Stimulated activated CD4-positive, alpha-beta T cell treated with anti-CD3 and anti-CD28 coated beads, Interleukin-2, amount 100 ng/mL, for 48 hours (primary cell): ENCODE results near the gene UBAC2.

Experiments
- DNase-seq, 2 donors: peaks; one replicate each; pipeline ENCODE4 v3.0.0-alpha.2; 2020

UBAC2 gene

GRCh38 chr13:99366075-99366987 lies 165.7 kb downstream of the UBAC2 start:
- DNase-seq, result no peak

- no peak for DNase-seq
Observed at GRCh38 chr13:99367106-99367616, 166.5 kb downstream of the UBAC2 start.

GRCh38 chr13:99367663-99368448 lies 167.2 kb downstream of the UBAC2 start:
- no peak for DNase-seq

GRCh38 chr13:99370481-99371275 lies 170.0 kb downstream of the UBAC2 start:
- no peak for DNase-seq

- no peak for DNase-seq
Observed at GRCh38 chr13:99371956-99372355, 171.3 kb downstream of the UBAC2 start.

- no peak for DNase-seq
Observed at GRCh38 chr13:99373436-99373835, 172.8 kb downstream of the UBAC2 start.

- DNase-seq, result no peak
Observed at GRCh38 chr13:99374169-99374991, 173.7 kb downstream of the UBAC2 start.

- no peak for DNase-seq
Observed at GRCh38 chr13:99374994-99375737, 174.5 kb downstream of the UBAC2 start.

GRCh38 chr13:99375738-99376080 lies 175.1 kb downstream of the UBAC2 start:
- DNase-seq, result no peak

GRCh38 chr13:99376132-99376531 lies 175.5 kb downstream of the UBAC2 start:
- DNase-seq, result no peak

GRCh38 chr13:99376924-99377323 lies 176.3 kb downstream of the UBAC2 start:
- no peak for DNase-seq

GRCh38 chr13:99377641-99378040 lies 177.0 kb downstream of the UBAC2 start:
- DNase-seq, result no peak

- DNase-seq, result no peak
Observed at GRCh38 chr13:99378985-99379733, 178.5 kb downstream of the UBAC2 start.

- no peak for DNase-seq
Observed at GRCh38 chr13:99379856-99380801, 179.5 kb downstream of the UBAC2 start.

GRCh38 chr13:99380921-99381645 lies 180.4 kb downstream of the UBAC2 start:
- peak; percentile 51 to 53 for DNase-seq

GRCh38 chr13:99381766-99382165 lies 181.1 kb downstream of the UBAC2 start:
- DNase-seq, result no peak

- no peak for DNase-seq
Observed at GRCh38 chr13:99382428-99383133, 181.9 kb downstream of the UBAC2 start.

GRCh38 chr13:99383511-99383921 lies 182.9 kb downstream of the UBAC2 start:
- DNase-seq, result no peak
